Measurements from ENCODE around the gene DOCK7.

DNA sequence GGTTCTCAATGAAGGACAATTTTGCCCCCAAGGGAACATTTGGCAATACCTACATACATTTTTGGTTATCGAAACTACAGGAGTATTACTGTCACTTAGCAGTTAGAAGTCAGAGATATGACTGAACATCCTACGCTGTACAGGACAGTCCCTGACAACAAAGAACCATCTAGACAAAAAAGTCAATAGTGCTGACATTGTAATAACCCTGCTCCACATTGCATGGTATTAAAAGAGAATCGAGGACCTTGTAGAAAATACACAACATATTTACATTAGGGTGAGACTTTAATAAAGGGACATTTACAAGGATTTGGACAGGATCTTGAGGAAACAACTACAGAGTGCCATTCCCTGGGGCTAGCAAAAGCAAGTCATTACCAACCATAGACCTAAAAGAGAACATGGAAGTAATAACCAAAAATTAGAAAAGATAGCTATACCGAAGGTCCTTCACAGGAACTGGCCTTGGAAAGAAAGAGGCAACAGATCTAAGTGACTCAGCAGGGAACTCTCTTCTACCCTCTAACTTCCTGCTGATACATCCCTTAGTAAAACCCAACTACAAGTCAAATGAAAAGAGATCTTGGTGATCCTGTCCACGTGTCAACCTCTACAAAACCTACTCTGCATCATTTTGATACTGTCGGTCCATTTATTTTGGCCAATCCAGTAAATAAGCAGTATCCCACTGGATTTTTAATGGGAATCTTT, 50.6 kb downstream of the DOCK7 start:
- TF ChIP-seq POLR2A (IDR thresholded peaks at IDR 0.05; ENCODE audit: low read length) (no peak), GATA1 (IDR thresholded peaks at IDR 0.05; ENCODE audit: low read depth, low read length) (no peak)

Data from erythroblast (primary cell).